Left lobe of liver (tissue), 2 donors: ENCODE data around the gene SSR4. TPM values are rescaled to one million over a fixed set of nuclear protein-coding genes. Genes with fewer than 3 reads are reported as not detected.

ENCODE experiments used
- ATAC-seq: fragments of 200-7000 bp; cut with Tn5 transposase; one replicate; pipeline ENCODE4 v1.9.1; 2020; ENCODE audit warnings: mild to moderate bottlenecking, moderate library complexity
- DNase-seq: peaks from one replicate; pipeline ENCODE4 v3.0.0-alpha.2; 2020; ENCODE audit warnings: low spot score
- total RNA-seq: library from RNA; stranded (reverse); gene quantifications from one replicate; pipeline ENCODE4 v1.2.1, GENCODE V29; 2021
- donor health status: DM: no; HTN: no; CAD: no; lungs with moderate emphysema.
- donor health status: DM: no; HTN: yes; CAD: no.

SSR4 gene
- total RNA-seq, 1 donor from 2014 or later: 211 TPM

DNA sequence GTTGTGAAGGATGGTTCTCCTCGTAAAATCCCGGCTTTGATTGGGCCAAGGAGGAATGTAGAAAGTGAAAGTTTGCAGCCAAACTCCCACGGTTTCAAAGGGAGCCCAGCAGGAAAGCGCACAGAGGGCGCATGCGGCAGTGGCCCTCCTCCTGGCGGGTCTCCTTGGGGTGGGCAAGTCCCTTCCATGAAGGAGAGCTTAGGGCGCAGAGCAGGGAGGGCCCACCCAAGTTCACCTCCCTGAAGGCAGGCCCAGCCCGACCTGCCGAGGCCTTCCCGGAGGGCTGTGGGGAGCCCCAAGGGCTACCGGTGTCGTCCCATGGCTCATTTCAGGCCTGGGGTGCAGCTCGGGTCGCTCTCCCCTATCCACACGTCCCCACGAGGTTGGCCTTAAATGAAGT, 33.8 kb downstream of the SSR4 start:
- DNase-seq (no peak), ATAC-seq (no peak)

GRCh38 chrX:153828723-153829548, 34.5 kb downstream of the SSR4 start:
- DNase-seq: no peak
- no peak for ATAC-seq

DNA sequence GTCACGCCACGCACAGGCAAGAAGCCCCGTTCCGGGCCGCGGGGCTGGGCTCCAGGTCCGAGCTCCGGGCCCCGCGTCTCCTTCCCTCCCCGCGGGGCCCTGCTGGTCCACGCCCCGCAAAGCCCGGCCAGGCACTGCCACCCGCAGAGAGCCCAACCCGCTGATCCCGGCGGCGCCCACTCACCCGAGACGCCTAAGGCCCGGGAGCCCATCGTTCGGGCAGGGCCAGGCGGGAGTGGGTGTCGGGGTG, 35.0 kb downstream of the SSR4 start:
- ATAC-seq (no peak), DNase-seq (no peak)

GRCh38 chrX:153829799-153830639, 35.6 kb downstream of the SSR4 start, which contains the start of gene PDZD4:
TSS of gene PDZD4 (minus strand) at chrX:153830544. CDS start at chrX:153830298, 246 bp downstream.
- DNase-seq (no peak), ATAC-seq (no peak)

DNA sequence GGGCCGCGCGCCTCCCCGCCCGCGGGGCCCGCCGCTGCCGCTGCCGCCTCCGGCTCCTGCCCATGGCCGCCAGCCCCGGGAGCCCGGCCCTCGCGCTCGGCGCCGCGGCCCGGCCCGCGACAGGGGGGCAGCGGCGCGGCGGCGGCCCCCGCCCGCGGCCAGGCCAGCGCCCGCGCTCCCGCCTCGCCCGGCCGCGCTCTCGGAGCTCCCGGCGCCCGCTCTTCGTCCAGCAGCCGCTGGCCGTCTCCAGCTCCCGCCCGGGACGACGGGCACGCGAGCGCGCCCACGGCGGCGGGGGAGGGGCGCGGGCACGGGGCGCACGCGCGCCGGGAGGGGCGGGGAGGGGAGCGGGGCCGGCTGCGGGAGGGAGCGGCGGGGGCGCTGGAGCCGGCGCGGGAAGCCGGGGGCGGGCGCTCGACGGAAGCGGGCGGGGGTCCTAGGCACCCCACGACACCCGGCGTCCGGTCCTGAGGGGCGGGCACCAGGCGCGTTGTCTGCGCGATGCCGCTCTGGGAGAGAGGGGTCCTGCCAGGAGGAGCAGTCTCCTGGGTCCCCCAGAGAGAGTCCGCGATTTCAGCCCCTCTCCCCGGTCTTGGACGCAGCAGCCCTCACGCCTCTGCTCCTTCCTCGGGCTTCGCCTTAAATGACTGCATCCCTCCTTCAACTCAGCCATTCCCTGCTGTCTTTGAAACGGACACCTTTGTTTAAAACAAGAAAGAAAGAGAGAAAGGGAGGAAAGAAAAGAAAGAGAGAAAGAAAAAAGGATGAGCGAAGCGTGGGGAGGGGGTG, 36.4 kb downstream of the SSR4 start:
- no peak for ATAC-seq
- DNase-seq: no peak

- ATAC-seq (no peak), DNase-seq (no peak)
Observed at GRCh38 chrX:153831429-153832150, 37.1 kb downstream of the SSR4 start.

GRCh38 chrX:153832728-153833127, 38.3 kb downstream of the SSR4 start:
- DNase-seq: no peak
- ATAC-seq: no peak

DNA sequence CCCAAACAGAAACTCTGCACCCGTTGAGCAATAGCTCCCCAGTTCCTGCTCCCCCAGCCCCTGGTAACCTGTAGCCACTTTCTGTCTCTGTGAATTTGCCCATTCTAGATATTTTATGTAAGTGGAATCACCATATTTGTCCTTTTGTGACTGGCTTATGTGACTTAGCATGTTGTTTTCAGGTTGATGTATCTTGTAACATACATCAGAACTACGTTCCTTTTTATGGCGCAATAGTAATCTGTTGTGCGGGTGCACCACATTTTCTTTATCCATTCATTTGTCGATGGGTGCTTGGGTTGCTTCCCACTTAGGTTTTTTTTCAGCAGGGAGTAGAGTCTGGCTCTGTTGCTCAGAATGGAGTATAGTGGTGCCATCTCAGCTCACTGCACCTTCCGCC, 42.5 kb downstream of the SSR4 start:
- ATAC-seq: no peak
- DNase-seq: no peak

DNA sequence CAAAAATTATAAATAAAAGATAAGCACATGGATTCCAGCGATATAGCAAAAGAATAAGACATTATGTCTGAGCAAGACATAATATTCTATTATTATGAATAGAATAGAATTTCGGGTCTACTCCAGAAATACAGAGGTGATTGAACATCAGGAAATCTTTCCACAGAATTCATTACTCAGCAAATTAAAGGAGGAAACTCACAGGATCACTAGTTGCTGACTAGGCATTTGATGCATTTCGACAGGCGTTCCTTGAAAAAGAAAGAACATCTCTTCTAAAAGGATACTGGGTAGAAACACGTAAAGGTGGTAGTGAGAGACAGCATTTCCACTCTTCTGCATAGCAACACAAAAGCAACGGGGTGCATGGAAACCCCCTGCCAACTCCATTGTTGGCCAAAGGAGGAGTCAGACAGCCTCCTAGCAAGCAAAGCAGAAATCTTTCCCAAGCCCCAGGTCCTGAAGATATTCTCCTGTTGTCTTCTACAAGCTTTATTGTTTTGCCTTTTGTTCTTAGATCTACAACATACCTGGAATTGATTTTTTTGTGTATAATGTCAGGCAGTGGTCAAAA, 50.1 kb downstream of the SSR4 start:
- ATAC-seq (no peak), DNase-seq (no peak)

- no peak for ATAC-seq
- no peak for DNase-seq
Observed at GRCh38 chrX:153845195-153845594, 50.7 kb downstream of the SSR4 start.

DNA sequence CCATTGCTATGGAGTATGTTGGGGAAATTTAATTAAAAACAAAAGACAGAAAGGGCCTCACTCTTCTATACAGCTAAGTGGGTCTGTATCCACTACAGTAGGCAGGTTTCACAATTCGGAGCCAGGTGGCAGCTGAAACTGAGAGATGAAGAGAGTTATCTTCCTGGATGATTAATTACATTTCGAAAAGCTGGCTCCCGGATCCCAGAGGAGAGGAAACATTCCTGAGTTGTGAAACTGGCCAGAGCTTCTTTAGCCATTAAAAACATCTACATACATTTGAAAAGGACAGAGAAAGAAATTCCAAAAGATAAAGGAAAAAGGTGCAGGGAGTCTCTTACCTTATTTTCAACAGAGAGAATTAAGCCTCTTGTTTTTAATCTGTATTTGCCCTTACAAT, 51.4 kb downstream of the SSR4 start:
- DNase-seq (no peak), ATAC-seq (no peak)

Other genes with a start within 250 kb of the SSR4 start
- gene CCNQ, start 195.5 kb upstream of the SSR4 start, total RNA-seq: 8.7 TPM
- gene DUSP9, start 147.5 kb upstream of the SSR4 start, total RNA-seq: 0.60 TPM
- gene PNCK, start 120.9 kb upstream of the SSR4 start, total RNA-seq: not detected
- 3.2 TPM for gene SLC6A8, start 106.7 kb upstream of the SSR4 start, total RNA-seq
- 108 TPM for gene BCAP31, start 70.3 kb upstream of the SSR4 start, total RNA-seq
- gene ABCD1, start 69.8 kb upstream of the SSR4 start, total RNA-seq: 13.4 TPM
- 1.4 TPM for gene PLXNB3, start 30.4 kb upstream of the SSR4 start, total RNA-seq
- gene SRPK3, start 13.6 kb upstream of the SSR4 start, total RNA-seq: not detected
- gene IDH3G, start 293 bp upstream of the SSR4 start, total RNA-seq: 25.4 TPM
- gene PDZD4, start 35.9 kb downstream of the SSR4 start, total RNA-seq: 0.91 TPM
- 0.88 TPM for gene L1CAM, start 91.5 kb downstream of the SSR4 start, total RNA-seq
- gene AVPR2, start 110.0 kb downstream of the SSR4 start, total RNA-seq: not detected
- 8.1 TPM for gene ARHGAP4, start 131.6 kb downstream of the SSR4 start, total RNA-seq
- 38.0 TPM for gene NAA10, start 140.4 kb downstream of the SSR4 start, total RNA-seq
- 5.5 TPM for gene RENBP, start 150.0 kb downstream of the SSR4 start, total RNA-seq
- gene HCFC1, start 177.2 kb downstream of the SSR4 start, total RNA-seq: 17.2 TPM
- gene TMEM187, start 178.1 kb downstream of the SSR4 start, total RNA-seq: 11.6 TPM
- gene IRAK1, start 225.2 kb downstream of the SSR4 start, total RNA-seq: 58.4 TPM